GM23248 (cell line): ENCODE results near the gene MAP3K6.

Experiments used
- EZH2 ChIP-seq: fragments of 200-600 bp; sonication (generic); IDR thresholded peaks from 2 replicates; pipeline ENCODE4 v1.6.1; 2018; ENCODE audit warnings: antibody characterized with exemption, mild to moderate bottlenecking; ENCODE audit not compliant: insufficient read depth, poor library complexity, severe bottlenecking
- EZH2phosphoT487 ChIP-seq: fragments of 200-600 bp; sonication (generic); IDR thresholded peaks from 2 replicates; pipeline ENCODE4 v1.6.1; 2018; ENCODE audit warnings: antibody characterized with exemption, moderate library complexity, mild to moderate bottlenecking, low read depth; ENCODE audit not compliant: insufficient read depth

DNA sequence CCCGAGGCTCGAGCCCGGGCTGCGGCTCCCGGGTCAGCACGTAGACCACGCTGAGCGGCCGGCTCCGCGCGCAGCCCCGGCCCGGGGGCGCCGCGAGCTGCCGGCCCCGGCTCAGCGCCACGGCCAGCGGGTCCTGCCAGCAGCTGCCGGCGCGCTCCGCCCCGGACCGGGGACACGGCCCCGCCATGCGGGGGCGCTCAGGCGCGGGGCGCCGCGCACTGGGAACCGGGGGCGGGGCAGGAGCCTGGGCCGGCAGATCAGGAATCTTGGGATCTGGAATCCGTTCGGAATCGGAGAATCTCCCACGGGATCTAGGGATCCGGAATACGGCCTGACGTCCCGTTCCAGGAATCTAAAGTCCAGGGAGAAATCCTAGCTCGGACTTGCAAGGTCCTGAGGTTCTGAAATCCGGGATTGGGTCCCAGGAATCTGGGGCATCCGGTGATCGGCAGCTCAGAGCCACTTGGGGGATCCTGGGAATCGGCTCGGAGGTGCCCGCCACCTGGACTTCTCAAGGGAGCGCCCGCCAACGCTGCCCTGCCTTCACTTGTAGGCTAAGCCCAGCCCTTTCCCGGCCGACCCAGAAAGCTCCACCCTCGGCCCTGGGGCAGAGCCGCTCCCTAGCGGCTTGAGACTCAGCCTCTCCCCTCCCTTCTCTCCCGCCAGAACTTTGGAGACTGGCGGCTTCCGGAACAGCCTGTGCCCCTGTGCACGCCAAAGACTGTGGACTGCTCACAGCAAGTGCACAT lies at the start of gene MAP3K6:
- no peak for TF ChIP-seq EZH2
- TF ChIP-seq EZH2phosphoT487 = no peak
